DMS153 (cell line): ENCODE results near the gene ALPK1.
A peak's percentile ranks its signal among the peaks of the same experiment; 100 is the strongest.
"Not testable (repeated sequence)": the region's sequence is repeated elsewhere in the genome, so short reads cannot be mapped to it uniquely, and the experiment has no call there.

Experiments used
- DNase-seq: peaks from one replicate; lab custom pipeline; 2025; lab: John Stamatoyannopoulos, UW

Gene ALPK1

DNA sequence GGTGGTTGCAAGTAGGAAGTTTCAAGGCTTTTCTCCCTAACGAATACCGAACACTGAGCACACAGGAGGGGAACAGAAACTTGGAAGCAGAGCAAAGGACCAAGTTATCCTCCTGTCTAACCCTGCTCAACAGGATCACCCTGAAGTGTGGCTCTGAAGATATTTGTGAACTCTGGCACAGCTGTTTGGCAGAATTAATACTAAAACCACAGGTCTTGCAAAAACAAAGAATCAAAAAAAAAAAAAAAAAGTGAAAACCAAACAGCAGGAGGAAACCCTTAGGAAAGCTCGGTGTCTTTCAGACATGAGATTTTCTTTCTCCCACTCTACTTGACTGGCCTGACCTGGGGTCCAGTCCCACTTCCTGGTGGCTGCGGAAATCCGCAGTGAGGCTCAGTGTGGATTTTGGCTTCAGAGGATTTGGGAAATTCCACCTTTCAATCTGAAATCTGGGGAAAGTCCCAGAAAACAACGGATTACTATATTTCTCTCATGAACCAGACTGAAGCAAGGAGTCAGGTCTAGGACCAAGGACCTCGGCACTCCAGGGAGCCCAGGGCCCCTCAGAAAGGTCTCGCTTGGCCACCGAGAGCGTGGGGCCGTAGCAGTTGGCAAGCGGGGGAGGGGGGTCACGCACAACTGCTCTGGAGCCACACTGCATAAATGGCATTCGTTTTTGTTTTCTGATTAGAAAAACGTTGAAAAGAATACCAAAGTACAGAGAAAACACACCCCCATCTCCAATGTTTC is 12.3 kb upstream of the ALPK1 start:
- DNase-seq, result no peak

DNA sequence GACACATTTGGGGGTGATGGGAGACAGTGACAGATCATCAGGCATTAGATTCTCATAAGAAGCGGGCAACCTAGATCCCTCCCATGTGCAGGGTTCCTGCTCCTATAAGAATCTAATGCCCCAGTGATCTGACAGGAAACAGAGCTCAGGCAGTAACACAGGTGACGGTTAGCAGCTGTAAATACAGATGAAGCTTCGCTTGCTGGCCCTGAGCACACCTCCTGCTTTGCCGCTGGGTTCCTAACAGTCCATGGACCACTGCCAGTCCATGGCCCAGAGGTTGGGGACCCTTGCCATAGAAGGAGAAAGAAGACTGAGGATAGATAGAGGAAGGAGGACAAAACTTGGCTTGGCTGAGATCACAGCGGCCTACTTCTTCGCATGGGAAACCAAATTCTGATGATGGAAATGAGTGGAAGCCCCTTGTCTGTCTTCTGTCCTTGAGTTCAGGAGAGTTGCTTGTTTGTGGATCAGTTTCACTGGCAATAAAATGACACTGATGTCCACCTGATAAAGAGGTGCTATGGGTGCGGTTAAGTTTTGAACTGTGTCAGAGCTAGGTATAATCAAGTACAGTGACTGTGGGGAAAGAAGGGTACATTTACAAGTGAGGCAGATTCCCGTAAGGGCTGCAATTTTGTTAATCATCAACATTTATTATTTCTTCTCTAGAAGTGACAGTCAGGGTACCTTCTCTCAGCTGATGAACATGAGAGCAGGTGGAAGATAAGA is 9.7 kb upstream of the ALPK1 start:
- DNase-seq, result no peak

DNA sequence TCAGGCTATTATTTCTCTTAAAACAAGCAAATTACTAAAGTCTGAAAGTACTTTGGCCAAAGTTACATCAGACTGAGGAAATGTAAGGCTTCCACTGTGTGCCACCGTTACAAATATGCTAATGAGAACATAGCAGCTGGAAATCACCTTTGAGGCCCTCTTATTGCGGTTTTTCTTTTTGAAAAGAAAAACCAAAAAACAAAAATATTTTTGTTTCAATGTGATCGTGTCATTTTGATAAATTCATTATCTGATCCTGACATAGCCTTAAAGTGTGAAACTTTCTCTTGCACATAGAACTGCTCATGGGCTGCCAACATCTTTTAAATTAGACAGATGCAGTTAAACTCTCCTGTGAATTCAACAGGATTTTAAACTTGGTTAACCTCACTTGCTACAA is 8.7 kb upstream of the ALPK1 start:
- no peak for DNase-seq

DNA sequence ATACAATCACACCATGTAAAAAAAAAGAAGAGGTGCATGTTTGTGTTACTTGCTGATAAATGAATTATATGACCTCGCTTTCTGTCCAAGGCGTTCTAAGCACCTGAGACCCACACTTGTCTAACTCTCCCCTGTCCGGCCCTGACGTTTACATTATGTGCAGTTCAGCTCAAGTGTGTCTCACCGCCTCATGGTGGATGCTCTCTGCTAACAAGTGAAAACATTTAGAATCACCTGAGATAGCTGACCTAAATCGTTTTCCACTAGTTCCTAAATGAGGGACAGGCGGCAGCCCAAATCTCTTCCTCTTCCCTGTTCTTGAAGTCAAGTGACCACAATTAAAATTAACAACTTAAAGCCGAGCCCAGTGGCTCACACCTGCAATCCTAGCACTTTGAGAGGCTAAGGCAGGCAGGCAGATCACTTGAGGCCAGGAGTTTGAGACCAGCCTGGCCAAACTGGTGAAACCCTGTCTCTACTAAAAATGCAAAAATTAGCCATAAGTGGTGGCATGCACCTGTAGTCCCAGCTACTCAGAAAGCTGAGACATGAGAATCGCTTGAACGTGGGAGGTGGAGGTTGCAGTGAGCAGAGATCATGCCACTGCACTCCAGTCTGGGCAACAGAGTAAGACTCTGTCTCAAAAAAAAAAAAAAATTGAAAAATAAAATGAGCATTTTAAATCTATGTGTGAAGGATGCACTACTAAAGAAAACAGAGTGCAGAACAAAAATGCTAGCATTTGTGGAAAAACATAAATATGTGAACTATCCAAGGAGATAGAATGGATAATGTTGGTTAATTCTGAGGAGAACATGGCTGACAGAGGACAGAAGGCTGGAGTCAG is 7.5 kb upstream of the ALPK1 start:
- DNase-seq, result no peak

DNA sequence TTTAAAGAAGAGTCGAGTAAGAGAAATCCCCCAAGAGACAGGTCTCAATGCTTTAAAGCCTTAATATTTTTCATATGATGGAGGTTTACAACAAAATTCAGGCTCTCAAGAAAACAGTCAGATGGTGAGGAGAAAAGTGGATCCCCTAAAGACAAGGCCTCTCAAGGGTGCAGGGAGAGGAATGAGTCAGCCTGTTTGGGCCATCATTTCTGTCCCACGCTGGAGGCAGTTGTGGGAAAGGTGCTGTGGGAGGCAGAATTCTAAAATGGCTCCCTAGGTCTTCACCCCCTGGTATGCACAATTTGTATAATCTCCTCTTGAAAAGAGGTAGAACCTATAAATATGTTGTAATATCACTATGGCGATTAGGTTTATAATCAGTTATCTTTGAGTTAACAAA is 6.8 kb upstream of the ALPK1 start:
- no peak for DNase-seq

DNA sequence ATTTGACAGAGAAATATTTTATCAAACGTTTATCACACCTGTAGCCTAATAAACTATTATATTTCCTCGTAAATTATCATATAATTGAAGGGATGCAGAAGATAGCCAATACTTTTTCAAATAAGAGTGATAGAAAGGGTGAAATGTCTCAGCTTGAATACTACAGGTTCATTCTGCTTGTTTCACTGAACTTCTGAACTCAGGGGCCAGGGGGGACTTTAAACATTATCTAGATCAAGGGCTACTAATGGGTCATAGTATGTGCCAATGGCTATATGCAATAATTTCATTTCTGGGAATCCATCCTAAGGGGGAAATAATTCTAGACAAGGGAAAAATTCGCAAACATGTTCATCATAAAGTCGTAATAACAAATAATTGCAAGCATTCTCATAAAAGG is 2.6 kb downstream of the ALPK1 start:
- DNase-seq, result no peak

DNA sequence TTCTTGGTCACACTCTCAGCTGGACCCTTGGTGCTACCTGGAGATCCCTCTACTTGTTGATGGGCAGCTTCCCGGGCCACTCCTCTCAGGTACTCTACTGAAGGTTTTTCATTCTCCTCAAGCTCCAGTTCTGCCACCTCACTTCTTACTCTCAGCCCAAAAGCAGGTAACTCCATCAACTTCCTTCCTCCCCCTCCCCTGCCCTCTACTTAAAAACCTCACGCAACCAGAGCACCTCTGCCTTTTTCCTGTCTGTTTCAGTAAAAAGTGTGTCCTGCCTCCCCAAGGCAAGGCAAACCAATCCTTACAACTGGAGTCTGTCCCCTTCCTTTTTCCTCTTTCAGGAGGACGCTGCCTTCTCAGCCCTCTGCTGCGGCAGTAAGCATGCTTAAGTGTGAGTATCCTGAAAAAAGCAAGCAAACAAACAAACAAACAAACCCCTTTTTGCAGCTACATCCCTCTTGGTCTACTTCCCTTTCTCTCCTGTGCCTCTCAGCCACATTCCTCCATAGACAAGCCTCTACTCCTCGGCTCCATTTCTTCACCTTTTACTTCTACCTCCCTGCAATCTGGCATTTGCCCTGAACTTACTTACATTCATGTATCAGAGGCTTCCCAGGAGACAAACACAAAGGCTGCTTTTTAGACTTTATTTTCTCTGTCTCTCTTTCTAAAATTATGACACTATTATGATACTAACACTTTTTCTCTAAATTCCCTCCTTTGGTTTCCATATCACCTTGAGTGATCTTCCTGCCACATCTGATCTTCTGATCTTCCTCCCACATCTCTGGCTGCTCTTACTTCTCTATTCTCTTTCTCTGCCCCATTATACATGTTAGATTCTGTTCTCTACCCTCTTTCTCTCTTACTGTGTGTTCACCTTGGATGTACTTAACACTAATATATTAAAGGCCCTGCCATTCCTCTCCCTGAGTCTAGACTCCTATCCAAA is 5.4 kb downstream of the ALPK1 start:
- DNase-seq, result no peak

DNA sequence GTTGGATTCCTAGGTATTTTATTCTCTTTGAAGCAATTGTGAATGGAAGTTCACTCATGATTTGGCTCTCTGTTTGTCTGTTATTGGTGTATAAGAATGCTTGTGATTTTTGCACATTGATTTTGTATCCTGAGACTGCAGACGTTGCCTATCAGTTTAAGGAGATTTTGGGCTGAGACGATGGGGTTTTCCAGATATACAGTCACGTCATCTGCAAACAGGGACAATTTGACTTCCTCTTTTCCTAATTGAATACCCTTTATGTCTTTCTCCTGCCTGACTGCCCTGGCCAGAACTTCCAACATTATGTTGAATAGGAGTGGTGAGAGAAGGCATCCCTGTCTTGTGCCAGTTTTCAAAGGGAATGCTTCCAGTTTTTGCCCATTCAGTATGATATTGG is 8.3 kb downstream of the ALPK1 start:
- not testable (repeated sequence) for DNase-seq

DNA sequence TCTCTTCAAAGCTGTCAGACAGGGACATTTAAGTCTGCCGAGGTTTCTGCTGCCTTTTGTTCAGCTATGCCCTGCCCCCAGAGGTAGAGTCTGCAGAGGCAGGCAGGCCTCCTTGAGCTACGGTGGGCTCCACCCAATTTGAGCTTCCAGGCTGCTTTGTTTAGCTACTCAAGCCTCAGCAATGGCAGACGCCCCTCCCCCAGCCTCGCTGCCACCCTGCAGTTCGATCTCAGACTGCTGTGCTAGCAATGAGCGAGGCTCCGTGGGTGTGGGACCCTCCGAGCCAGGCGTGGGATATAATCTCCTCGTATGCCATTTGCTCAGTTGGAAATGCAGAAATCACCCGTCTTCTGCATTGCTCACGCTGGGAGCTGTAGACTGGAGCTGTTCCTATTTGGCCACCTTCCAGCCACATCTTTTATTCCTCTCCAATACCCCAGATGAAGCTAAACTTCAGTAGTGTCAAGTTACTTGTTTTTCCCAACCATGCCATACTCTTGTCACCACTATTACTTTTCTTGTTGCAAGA is 12.2 kb downstream of the ALPK1 start:
- DNase-seq, result not testable (repeated sequence)

DNA sequence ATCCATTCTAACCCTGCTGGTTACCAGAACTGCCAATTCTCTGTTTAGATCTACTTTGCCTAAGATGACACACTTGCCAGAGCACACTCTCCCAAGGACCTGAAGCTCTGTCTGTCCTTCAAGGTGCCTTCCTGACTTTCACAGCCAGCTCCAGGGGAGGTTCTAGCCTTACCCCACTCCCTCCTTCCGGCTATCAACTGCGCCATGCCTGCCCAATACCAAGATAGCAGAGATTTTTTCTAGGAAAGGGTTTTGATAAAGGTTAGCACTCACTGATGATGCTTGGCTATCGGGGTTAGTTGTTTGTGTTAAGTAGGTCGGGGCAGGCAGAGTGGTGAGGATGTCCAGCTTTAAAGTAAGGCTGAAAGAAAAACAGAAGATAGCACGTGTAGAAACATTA is 14.3 kb downstream of the ALPK1 start:
- no peak for DNase-seq

DNA sequence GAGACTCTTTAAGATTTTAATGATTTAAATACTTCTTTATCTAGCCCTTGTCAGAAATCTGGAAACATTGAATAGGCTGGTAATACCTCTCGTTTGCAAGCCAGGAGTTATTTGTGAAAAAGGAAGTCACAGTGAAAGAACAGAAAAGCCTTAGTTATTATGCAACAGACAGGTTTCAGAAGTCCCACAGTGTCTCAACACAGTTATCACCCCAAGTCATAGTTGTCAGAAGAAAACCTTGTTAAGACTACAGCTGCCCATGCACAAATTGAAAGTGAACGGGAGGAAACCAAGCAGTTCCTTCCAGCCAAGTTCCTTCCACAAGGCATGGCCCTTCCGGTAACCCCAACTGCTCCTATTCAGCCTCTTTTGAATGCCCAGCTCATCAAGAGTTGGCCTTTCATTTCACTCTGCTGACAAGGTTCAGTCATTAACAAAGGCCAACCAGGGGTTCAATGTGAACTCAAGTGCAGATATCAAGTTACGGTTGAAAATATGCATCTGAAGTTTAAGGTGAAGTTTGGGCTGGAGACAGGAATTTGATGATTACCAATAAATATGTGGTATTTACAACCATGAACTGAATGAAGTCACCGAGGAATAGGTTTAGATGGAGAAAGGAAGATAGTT is 15.6 kb downstream of the ALPK1 start:
- no peak for DNase-seq

DNA sequence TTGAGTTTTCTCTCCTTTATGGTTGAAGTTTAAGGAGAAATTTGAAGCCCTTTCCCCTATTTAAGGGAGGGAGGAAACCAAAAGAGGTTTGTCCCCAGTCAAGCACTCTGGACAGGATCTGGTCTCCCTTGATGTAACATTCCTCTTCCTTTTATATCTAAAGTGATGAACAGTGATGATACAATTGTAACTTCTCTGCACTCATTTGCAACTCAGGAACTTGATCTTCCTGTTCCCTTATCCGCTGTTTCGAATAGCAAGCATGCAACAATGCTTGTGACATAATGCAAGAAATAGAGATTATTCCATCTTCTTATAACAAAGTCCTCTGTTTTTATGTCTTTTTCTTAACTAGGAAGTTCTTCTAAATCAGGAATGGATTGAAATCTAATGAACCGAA is 18.3 kb downstream of the ALPK1 start:
- DNase-seq, result no peak

DNA sequence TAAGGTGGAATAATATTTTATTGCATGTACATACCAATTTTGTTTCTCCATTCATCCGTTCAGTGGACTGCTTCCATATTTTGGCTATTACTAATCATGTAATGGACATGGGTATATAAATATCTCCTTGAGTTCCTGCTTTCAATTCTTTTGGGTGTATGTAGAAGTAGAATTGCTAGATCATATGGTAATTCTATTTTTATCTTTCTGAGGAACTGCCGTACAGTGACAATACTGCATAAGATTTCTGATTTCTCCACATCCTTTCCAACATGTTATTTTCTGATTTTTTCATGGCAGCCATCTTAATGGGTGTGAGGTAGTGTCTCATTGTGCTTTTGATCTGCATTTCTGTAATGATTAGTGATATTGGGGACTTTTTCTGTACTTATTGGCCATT is 19.2 kb downstream of the ALPK1 start:
- no peak for DNase-seq

DNA sequence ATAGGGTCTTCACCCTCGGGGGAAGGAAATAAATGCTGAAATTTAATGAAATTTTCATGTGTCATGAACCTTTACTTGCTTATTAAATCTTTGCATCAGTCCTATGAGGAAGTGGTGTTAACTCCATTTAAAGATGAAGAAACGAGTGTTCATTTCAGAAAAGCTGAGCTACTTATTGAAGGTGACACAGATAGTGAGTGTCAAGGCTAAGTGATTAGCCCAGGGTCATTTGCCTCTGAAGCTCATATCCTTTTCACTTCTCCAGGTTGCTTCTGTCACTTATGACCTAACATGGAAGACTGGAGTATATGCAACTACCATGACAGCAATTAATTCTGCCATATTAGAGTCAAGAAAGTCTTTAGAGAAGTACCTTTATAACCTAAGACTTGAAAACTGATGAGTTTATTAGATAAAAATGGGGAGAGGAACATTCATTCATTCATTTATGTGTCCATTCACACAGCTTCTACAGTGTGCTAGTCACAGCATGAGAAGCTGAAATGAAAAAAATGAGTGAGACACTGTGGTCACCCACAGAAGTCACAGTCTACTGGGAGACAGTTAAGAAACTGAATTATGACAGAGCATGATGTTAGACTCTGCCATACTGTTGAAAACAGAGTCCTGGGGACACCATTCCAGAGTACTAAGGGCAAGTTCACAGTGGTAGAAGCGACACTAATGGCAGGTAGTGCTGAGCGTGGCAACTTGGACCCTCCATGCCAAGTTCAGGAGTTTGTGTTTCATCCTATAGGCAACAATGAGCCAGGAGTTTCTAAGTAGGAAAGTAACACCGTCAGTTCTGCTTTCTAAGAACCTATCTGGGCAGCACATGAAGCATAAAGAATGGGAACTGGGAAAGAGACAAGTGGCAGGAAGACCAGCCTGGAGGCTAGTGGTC is 21.3 kb downstream of the ALPK1 start:
- DNase-seq, result no peak

DNA sequence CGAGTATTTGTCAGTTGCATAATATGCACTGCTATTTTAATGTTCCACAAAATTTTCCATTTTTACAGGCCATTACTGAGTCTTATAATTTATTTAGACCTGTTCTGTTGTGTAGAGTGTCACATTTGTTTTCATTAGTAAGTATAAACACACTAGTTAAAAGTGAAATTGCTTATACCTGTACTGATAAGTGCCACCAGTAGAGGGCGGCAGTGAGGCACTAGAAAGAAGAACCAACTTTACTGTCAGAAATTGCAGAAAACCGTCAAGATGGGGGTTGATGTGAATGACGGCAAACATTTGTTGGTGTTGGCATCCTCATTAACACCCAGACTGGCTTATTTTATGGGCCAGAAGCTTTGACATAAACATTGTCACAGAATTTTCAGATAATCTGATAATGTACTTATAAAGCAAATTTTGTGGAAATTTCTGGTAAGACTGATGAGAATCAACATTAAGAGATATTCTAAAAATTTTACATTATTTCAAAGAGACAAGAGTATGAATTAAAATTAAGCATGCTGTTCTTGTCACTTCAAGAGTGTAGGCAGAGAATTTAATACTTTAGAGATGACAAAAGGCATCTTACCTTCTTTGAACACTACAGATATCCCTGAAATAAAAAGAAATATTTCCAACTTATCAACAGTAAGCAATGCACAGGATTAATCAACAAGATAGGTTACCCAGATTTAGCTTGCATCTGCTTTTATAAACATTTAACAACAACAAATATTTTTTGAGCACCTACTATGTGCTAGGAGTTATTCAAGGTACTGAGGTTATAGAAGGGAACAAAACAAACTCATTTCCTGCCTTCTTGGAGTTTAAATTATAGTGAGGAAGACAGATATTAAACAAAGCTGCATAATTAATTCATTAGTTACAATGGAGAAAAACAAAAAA is 24.9 kb downstream of the ALPK1 start:
- no peak for DNase-seq

DNA sequence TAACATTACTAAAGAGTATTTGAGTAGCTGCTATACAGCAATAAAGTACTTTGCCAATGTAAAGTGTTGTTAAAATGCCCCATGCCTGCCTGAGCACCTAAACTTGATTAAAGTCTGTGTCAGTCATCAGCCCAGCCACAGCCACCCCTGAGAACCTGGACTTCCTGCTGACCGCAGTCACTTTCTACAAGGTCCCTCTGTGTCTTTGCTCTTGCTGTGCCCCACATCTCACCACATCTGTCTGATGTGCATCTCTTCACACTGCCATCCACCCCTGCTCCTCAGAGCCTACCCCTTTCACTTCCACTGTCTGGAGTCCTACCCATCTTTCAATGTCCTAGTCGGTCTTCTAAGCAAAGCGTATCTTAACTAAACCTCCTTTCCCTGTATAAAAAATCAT is 25.7 kb downstream of the ALPK1 start:
- no peak for DNase-seq

DNA sequence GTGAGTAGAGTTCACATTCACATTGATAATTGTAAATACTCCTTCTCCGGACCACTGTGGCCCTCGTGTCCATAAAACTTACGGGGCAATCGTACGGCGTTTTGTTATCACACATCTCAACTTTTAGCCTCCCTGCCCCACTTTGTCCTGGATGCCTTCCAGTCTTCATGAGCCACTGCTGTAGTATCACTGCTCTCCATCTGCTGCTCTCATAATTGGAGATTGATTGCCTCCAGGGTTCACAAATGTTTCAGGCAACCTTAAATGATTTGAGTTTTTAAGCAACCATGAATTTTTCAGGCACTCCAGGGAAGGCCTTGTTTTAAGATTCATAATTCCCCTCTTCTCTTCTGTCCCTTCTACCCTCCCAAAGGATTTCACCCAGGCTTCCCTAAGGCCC is 28.4 kb downstream of the ALPK1 start:
- DNase-seq, result no peak

DNA sequence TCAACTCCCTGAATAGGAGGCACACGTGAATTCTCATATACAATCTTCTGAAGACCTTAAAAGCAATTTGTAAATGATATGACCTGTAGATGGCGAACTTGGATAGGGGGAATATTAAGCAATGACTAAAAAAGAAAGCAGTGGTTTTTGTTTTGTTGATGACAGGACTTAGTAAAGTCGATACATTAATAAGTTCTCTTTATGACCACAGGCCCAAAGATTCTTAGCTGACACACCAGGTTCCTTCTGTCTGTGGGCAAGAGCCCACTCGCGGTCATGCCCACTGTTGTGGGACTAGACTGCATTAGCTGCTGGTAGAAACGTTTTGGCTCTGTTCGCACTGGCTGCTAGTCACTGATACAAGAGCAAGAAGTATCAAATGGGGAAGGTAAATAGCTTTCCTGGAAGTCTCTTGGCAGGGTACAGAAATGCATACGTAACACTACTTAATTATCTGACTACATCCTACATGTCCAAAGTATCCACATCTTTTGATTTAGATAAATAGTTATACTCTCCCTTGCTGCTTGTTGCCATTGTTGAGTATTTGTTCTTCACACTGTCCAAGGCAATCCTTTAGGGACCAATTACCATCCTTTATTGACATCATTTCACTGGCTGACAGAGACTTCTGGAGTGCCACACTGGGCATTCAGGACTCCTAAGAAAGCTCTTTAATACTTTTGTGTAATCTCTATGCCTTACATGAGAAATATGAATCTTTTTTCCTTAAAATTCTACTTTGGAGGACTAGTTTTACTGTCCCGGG is 31.0 kb downstream of the ALPK1 start:
- peak; percentile 63 for DNase-seq
